Stimulated activated CD4-positive, alpha-beta T cell treated with anti-CD3 and anti-CD28 coated beads, Interleukin-1b, Interleukin-23, amount 100 ng/mL, for 24 hours (primary cell): ENCODE data around the gene MUSK.
"Not testable (repeated sequence)": the region's sequence is repeated elsewhere in the genome, so short reads cannot be mapped to it uniquely, and the experiment has no call there.

ENCODE experiments used
- DNase-seq, 4 experiments: peaks; one replicate each; pipeline ENCODE4 v3.0.0-alpha.2; 2020; ENCODE audit warnings: low read depth in 4 of 4, low spot score in 1 of 4

Gene MUSK

GRCh38 chr9:110691002-110691549 lies 22.5 kb downstream of the MUSK start:
- DNase-seq = no peak

GRCh38 chr9:110695846-110696245 lies 27.3 kb downstream of the MUSK start:
- DNase-seq = not testable (repeated sequence)

- DNase-seq = no peak
Measured at GRCh38 chr9:110700953-110701352, 32.4 kb downstream of the MUSK start.

- no peak for DNase-seq
Measured at GRCh38 chr9:110703669-110704068, 35.1 kb downstream of the MUSK start.

DNA sequence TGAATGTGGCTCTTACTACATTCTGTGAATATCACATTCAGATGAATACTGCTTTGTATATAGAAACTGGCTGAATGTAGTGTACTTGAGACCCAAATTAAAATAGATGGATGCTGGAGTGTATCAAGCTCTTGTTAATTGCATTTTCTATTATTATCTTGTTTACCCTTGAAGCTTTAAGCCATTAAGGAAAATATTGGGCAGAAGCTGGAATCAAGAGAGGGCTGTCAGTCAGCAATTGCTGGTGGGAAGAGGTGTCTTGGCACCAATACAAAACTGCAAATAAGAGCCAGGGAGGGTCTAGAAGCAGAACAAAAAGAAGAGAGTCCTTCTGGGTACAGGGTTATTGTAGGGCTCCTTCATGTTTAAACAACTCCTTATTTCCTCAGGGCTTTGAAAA lies 38.8 kb downstream of the MUSK start:
- DNase-seq = no peak

DNA sequence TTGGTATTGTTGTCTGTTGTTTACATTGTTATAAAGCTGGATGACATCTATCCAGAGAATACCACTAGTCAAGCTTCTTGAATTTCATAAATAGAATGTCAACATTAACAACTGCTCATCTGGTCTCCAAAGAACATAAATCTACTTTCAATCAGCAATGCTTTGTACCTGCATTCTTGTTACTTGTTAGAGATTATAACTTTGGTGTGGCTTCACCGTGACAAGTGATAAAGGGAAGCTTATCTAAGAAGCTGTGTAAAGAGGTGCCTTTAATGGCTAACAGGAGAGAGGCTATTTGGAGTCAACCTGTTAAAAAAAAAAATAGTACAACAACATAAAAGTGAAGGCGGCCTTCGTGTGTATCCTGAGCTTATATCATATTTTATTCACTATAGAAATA lies 41.8 kb downstream of the MUSK start:
- DNase-seq = no peak

DNA sequence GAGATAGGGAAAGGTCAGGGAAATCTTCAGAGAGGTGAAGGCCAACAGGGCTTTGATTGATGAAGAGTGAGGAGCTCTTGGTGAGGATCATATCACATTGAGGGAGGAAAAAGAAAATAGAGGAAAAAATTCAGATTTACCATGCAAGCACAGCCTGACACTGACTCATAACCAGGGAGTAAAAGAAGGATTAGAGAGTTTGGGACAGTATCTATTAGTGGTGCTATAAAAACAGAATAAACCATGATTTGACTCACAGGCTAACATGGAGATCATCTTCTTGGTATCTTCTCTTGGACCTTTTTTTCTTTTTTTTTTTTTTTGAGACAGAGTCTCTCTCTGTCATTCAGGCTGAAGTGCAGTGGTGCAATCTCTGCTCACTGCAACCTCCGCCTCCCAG lies 44.4 kb downstream of the MUSK start:
- no peak for DNase-seq

DNA sequence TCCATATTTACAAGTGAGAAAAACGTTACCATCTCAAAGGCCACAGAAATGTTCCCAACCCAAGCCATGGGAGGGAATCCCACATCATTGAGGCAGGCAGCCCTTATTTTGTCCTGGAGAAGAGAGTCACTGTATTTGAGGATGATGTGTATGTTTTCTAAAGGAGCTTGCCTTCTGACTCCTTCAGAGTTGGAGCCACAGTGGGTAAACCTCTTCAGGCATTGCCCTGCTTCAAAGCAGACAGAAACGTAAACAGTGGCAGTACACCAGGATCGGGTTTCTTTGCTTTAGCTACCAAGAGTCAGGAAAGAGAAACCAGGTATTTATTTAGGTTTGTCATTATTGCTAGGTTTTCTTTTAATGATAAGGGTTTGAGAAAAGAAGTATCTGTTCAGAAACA lies 45.7 kb downstream of the MUSK start:
- DNase-seq = no peak

GRCh38 chr9:110728058-110728457 lies 59.5 kb downstream of the MUSK start:
- DNase-seq = no peak

DNA sequence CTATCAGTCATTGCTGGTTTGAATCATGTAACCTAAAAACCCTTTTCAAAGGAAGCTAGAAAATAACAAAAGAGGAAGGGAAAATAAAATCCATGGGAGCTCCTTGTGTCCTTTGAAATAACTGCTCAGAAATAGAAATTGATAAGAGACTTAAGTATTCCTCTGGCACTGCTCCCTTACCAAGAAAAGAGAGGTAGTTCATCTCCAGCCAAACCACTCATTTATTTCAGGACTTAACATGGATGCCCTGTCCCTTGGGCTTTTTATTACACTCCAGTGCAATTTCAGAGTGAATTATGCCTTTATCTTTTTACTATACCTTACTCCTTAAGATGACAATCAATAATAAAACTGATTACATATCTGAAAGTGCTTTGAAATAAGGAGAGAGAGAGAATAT lies 61.0 kb downstream of the MUSK start:
- no peak for DNase-seq

- no peak for DNase-seq
Measured at GRCh38 chr9:110731437-110732028, 62.9 kb downstream of the MUSK start.

- DNase-seq = no peak
Measured at GRCh38 chr9:110738982-110739381, 70.4 kb downstream of the MUSK start.

DNA sequence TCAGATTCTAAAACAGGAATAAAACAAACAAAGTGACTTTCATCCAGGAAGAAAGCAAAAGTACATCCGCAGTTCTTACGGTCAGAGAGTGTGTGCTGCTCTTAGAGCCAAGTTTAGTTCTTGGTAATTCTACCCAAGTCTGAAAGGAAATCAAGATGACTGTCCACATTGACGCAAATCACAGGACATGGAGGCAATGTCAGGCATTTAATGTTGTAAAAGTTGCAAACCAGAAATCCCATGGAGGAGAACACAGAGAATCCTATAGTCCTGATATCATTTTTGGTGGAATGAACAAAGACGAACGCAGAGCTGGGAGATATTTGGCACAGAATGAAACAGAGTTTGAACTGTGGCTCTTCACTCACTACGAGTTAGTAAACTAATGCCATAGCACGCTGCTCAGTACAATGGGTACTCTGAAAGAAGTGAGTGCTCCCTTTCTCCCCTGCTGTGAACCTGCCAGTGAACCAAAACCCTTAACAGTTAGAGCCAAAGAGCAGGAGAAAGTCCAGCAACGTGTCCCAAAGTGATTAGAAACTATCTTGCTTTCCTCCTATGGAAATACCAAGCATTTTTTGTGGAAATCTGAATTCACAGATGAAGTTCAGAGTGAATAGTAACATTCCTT lies 74.3 kb downstream of the MUSK start:
- no peak for DNase-seq

DNA sequence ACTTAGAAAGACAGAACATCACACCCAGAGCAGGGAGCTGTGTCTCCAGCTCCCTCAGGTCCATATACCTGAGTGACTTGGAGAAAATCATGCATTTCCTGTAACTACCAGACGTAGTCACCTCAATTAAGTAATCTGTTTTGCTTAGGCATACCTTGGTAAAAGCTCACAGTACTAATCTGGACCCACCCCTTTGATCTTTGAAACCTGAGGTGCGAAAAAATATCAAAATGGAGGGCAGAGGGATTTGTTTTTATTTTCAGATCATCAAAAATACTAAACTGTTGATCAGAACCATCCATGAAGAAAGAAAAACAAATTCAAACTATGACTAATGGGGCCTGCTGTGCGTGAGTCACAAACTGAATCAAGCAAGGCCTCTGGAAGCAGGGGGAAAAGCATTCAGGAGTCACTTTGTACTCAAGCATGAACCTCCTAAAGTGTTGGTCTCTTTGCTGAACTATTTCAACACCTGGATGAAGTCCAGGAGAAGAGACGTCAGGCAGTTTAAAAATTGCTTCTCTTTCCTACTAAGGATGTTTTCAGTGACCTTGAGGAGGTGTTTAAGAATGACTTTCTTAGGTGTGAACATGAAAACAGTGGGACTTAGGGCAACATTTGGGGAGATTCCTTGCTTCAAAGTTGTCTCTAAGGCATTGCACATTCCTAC lies 76.3 kb downstream of the MUSK start:
- DNase-seq = no peak

GRCh38 chr9:110745676-110746075 lies 77.1 kb downstream of the MUSK start:
- no peak for DNase-seq

DNA sequence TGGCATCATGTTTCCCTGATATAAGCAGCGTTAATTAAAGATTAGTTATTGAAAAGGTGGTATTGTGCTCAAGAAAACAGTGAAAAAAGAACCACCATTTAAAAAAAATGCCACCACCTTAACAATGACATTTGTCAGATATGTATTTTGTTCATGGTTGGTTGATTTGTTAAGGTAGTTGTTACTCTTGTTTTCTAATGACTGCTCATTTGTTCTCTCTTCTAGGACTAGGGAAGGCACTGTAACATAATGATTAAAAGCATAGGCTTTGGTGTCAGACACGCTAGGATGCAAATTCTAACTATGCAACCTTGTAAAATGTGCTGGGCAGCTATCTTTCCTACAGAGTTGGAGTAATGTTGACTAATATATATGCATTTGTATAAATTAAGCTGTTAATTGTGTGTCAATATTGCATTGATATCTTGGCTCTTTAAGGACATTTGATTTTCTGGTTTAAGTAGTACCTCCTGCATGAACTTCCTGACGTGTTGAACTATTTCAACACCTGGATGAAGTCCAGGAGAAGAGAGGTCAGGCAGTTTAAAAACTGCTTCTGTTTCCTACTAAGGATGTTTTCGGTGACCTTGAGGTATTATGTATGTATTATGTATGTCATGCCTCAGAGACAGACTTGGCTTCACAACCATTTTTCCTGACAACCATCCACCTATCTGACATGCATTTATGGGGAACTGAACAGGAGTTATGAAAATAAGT lies 77.8 kb downstream of the MUSK start:
- no peak for DNase-seq

DNA sequence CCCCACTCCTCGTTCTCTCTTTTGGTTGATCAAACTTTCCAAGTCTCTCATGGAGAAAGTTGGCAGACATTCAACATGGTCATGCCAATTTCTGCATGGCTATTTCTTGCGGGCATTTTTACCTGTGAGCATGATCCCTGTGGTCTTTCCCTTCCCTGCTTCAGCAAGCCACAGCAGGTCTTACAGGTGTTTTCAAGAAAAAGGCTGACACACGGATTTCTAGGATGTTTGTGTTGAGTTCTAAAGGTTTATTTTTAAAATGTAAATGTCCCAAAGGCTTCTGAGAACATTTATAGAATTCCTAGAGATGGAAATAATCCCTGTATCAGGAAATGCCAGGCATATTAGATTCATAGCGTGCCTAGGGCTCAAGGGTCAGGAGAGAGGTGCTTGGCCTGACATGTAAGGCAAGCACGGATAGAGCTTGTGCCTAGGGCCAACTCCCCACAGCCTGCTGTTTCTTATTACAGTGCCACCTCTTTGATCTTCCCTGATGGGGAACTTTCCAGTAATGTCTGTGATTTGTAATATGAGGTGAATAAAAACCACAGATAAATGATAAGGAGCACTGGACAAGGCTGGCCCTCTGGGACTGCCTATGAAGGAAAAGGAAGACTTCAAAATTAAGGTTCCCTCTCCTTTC lies 79.8 kb downstream of the MUSK start:
- DNase-seq = no peak

DNA sequence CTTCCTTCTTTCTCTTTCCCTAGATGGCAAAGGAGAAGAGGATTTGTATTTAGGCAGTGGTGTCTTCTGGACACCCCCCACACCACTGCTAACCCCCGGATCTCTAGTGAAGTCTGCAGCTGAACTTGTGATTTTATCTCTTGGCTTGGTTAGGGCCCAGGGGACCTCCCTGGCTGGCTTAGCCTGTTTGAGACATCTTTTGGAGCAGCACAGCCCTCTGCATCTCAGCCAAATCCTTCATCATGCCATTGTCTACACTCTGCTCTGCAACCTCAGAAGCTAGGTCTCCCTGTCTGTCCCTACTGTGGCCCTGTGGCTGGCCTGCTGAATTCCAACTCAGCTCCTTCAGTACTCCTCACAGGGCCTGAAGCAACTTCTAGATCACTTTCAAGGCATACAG lies 81.7 kb downstream of the MUSK start:
- DNase-seq = no peak

- no peak for DNase-seq
Measured at GRCh38 chr9:110751971-110752370, 83.4 kb downstream of the MUSK start.

DNA sequence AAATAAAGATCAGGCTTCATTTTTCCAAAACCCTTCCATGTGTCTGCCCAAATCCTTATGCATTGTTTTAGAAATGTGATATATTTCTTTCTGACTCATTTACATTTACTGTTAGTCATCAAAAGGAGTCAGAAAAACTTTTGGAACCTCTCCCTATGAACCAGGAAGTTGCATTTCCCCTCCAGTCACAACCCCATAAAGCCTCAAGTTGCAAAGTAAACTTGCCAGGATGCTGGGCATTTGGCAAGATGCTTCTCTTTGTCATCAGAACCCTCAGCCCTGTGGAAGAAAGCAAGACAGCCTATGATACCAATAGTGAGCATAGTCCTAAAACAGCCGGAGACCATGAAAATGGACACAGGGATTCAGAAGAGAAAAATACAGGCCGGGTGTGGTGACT lies 84.2 kb downstream of the MUSK start:
- no peak for DNase-seq

DNA sequence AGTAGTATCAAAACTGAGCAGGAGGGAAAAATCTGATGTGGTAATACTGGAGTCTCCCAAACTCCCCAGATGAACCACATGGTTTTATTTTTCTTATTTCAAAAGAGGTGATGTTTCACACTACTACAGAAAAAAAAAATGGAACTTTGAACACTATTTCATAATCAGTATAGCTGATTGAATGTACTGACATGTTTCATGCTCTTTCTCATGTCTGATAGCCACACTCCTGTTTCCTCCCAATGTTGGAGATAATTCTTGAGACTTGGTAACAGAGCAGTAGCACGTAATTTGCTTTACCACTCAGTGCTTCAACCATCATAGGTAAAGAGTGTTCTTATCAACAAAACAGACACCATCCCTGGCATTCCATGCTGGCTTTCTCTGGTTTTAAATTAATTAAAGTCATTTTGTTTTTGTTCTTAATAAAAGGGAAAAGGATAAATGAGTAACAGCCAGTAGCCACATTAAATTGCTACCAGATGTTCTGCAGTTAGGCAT lies 85.2 kb downstream of the MUSK start:
- no peak for DNase-seq
